HepG2 (cell line): ENCODE measurements around the gene OR2S2. TPM values are rescaled to one million over a fixed set of nuclear protein-coding genes. Genes with fewer than 3 reads are reported as not detected.

Experiments
- ARHGAP35 ChIP-seq: sonication (generic); formaldehyde crosslinking; IDR thresholded peaks from 2 replicates; pipeline ENCODE4 v1.9.0; 2022; ENCODE audit warnings: mild to moderate bottlenecking, inconsistent platforms, moderate library complexity, missing genetic modification reagents, borderline replicate concordance
- ATF2 ChIP-seq: sonication (generic); formaldehyde crosslinking; IDR thresholded peaks from 2 replicates; pipeline ENCODE4 v1.4.0; 2020; ENCODE audit warnings: missing genetic modification reagents
- BRD4 ChIP-seq: sonication (generic); formaldehyde crosslinking; IDR thresholded peaks from 2 replicates; pipeline ENCODE4 v1.4.0; 2020; ENCODE audit warnings: missing genetic modification reagents
- DMAP1 ChIP-seq: IDR thresholded peaks from 2 replicates; pipeline ENCODE4 v1.6.1; 2016
- FIP1L1 ChIP-seq: fragments of 200-400 bp; formaldehyde crosslinking; IDR thresholded peaks from 2 replicates; pipeline ENCODE4 v1.6.1; 2018; ENCODE audit warnings: low read depth, mild to moderate bottlenecking, low read length, moderate library complexity, borderline replicate concordance; ENCODE audit not compliant: insufficient read depth
- HNRNPH1 ChIP-seq: fragments of 200-400 bp; formaldehyde crosslinking; optimal IDR thresholded peaks from 2 replicates; pipeline ENCODE3; 2017; ENCODE audit warnings: mild to moderate bottlenecking, low read depth, low read length
- HNRNPL ChIP-seq: fragments of 200-400 bp; formaldehyde crosslinking; IDR thresholded peaks from 2 replicates; pipeline ENCODE4 v1.6.1; 2017; ENCODE audit warnings: mild to moderate bottlenecking, low read depth, low read length
- NCOR1 ChIP-seq: fragments of 200-600 bp; sonication (generic); IDR thresholded peaks from 2 replicates; pipeline ENCODE4 v1.7.0; 2017; ENCODE audit warnings: antibody characterized with exemption, low read length, borderline replicate concordance
- RAD21 ChIP-seq: fragments of 450-650 bp; formaldehyde crosslinking; IDR thresholded peaks from 2 replicates; pipeline ENCODE4 v1.5.0; 2020; ENCODE audit warnings: mild to moderate bottlenecking
- RCOR2 ChIP-seq: IDR thresholded peaks from 2 replicates; pipeline ENCODE4 v1.6.1; 2016; ENCODE audit warnings: missing biosample characterization, missing genetic modification reagents
- TBX2 ChIP-seq: sonication (generic); formaldehyde crosslinking; IDR thresholded peaks from 2 replicates; pipeline ENCODE4 v1.5.0; 2020; ENCODE audit warnings: missing genetic modification reagents, mild to moderate bottlenecking, borderline replicate concordance
- TEAD2 ChIP-seq: sonication (generic); formaldehyde crosslinking; IDR thresholded peaks from 2 replicates; pipeline ENCODE4 v1.9.0; 2021; ENCODE audit warnings: missing genetic modification reagents
- ZMYM3 ChIP-seq: sonication (generic); formaldehyde crosslinking; IDR thresholded peaks from 2 replicates; pipeline ENCODE4 v1.5.1; 2020; ENCODE audit warnings: mild to moderate bottlenecking, missing genetic modification reagents
- ZNF263 ChIP-seq: sonication (generic); formaldehyde crosslinking; IDR thresholded peaks from 2 replicates; pipeline ENCODE4 v1.4.0; 2020; ENCODE audit warnings: missing genetic modification reagents
- ZNF407 ChIP-seq: sonication (generic); formaldehyde crosslinking; IDR thresholded peaks from one replicate; pipeline ENCODE4 v1.5.1; 2020; ENCODE audit warnings: mild to moderate bottlenecking, missing genetic modification reagents; ENCODE audit errors: not compliant biosample characterization
- ZNF660 ChIP-seq: sonication (generic); formaldehyde crosslinking; IDR thresholded peaks from 2 replicates; pipeline ENCODE4 v1.5.1; 2020; ENCODE audit warnings: mild to moderate bottlenecking, low read depth, missing genetic modification reagents, borderline replicate concordance
- ZNF737 ChIP-seq: sonication (generic); formaldehyde crosslinking; IDR thresholded peaks from 2 replicates; pipeline ENCODE4 v1.5.0; 2020; ENCODE audit warnings: missing genetic modification reagents, mild to moderate bottlenecking, borderline replicate concordance
- ZNF790 ChIP-seq: sonication (generic); formaldehyde crosslinking; IDR thresholded peaks from 2 replicates; pipeline ENCODE4 v1.8.0; 2022; ENCODE audit warnings: missing genetic modification reagents, mild to moderate bottlenecking, borderline replicate concordance
- polyA plus RNA-seq, 8 experiments: library from polyadenylated mRNA; depleted of rRNA in 3 of 8; stranded (reverse) in 7 of 8; unstranded in 1 of 8; fragments of >200 nt; fragmentation: Illumina TruSeq in 4 of 8; extraction: Trizol in 4 of 8; gene quantifications; 2 replicates each; pipeline versions ENCODE4 v1.2.1 to v1.2.3, GENCODE V29; 2011 to 2016; ENCODE audit warnings: low read depth in 4 of 8, missing spikeins in 1 of 8, mixed read lengths in 1 of 8; ENCODE audit not compliant: insufficient read depth in 1 of 8
- total RNA-seq, 5 experiments: library from RNA; depleted of rRNA; stranded (reverse); fragments of >200 nt; fragmentation: Illumina TruSeq; extraction: Trizol; gene quantifications; 2 replicates each; pipeline ENCODE4 v1.2.3, GENCODE V29; 2016; ENCODE audit warnings: low read depth in 1 of 5
- TF ChIP-seq, protein P1 (sequence below): IDR thresholded peaks from 2 replicates; pipeline ENCODE4 v1.6.1; 2016; ENCODE audit warnings: low read depth

The OR2S2 gene
- total and polyA plus RNA-seq, 2 of the 13 experiments (the other 11 are each of a cell fraction or from before 2014, with no cell fraction given) = not detected

GRCh38 chr9:35945341-35946018 is 12.5 kb downstream of the OR2S2 start (continued):
- TF ChIP-seq, protein P1, sequence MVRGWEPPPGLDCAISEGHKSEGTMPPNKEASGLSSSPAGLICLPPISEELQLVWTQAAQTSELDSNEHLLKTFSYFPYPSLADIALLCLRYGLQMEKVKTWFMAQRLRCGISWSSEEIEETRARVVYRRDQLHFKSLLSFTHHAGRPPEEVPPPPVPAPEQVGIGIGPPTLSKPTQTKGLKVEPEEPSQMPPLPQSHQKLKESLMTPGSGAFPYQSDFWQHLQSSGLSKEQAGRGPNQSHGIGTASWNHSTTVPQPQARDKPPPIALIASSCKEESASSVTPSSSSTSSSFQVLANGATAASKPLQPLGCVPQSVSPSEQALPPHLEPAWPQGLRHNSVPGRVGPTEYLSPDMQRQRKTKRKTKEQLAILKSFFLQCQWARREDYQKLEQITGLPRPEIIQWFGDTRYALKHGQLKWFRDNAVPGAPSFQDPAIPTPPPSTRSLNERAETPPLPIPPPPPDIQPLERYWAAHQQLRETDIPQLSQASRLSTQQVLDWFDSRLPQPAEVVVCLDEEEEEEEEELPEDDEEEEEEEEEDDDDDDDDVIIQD (CRISPR knock-in tag) = peak; percentile 55; the same call in 1 of the 2 replicates
- no peak for TF ChIP-seq ZNF407 (CRISPR knock-in tag)
- 0 out of 2 replicates have a peak, but pooled peaks have one; percentile 21 for TF ChIP-seq DMAP1 (CRISPR knock-in tag)
- no peak for TF ChIP-seq NCOR1
- TF ChIP-seq ZMYM3 (CRISPR knock-in tag) = no peak
- no peak for TF ChIP-seq TEAD2 (CRISPR knock-in tag)
- TF ChIP-seq HNRNPH1 = no peak
- 0 out of 2 replicates have a peak, but pooled peaks have one; percentile 33 for TF ChIP-seq ZNF263
- TF ChIP-seq ZNF660 (CRISPR knock-in tag) = no peak
- no peak for TF ChIP-seq FIP1L1
- peak; percentile 40; the same call in 1 of the 2 replicates for TF ChIP-seq ATF2 (CRISPR knock-in tag)
- no peak for TF ChIP-seq HNRNPL
- no peak for TF ChIP-seq BRD4
- no peak for TF ChIP-seq RCOR2
- TF ChIP-seq TBX2 (CRISPR knock-in tag) = no peak
- no peak for TF ChIP-seq ARHGAP35 (CRISPR knock-in tag)
- no peak for TF ChIP-seq ZNF737
- peak; percentile 45; the same call in 1 of the 2 replicates for TF ChIP-seq RAD21 (CRISPR knock-in tag)
- no peak for TF ChIP-seq ZNF790 (CRISPR knock-in tag)
